Endothelial cell (in vitro differentiated cells): ENCODE measurements around the gene NT5C2. TPM values are rescaled to one million over a fixed set of nuclear protein-coding genes. Genes with fewer than 3 reads are reported as not detected.

Experiments used
- DNase-seq: peaks from one replicate; pipeline ENCODE4 v3.0.0; 2021; ENCODE audit warnings: low spot score
- H3K27ac Mint-ChIP-seq: one replicate; pipeline ENCODE4 v1.8.0; 2021; ENCODE audit warnings: mixed read lengths, inconsistent platforms; ENCODE audit not compliant: unreplicated experiment
- H3K27me3 Mint-ChIP-seq: one replicate; pipeline ENCODE4 v1.8.0; 2021; ENCODE audit warnings: mild to moderate bottlenecking, moderate library complexity, mixed read lengths, inconsistent platforms; ENCODE audit not compliant: unreplicated experiment
- H3K36me3 Mint-ChIP-seq: one replicate; pipeline ENCODE4 v1.8.0; 2021; ENCODE audit warnings: mild to moderate bottlenecking, low read depth, mixed read lengths, inconsistent platforms; ENCODE audit not compliant: unreplicated experiment
- H3K4me1 Mint-ChIP-seq: one replicate; pipeline ENCODE4 v1.8.0; 2021; ENCODE audit warnings: mild to moderate bottlenecking, mixed read lengths, inconsistent platforms; ENCODE audit not compliant: unreplicated experiment
- H3K4me3 Mint-ChIP-seq: one replicate; pipeline ENCODE4 v1.8.0; 2021; ENCODE audit warnings: mild to moderate bottlenecking, mixed read lengths, inconsistent platforms; ENCODE audit not compliant: unreplicated experiment
- H3K9me3 Mint-ChIP-seq: one replicate; pipeline ENCODE4 v1.8.0; 2021; ENCODE audit warnings: mixed read lengths, inconsistent platforms; ENCODE audit not compliant: unreplicated experiment
- total RNA-seq: library from RNA; stranded (reverse); fragmentation: NEBNext Ultra II Directional; extraction: Animal tissue kit (Norgen Biotek cat#: 25700); gene quantifications from one replicate; pipeline ENCODE4 v1.2.1, GENCODE V29; 2021; ENCODE audit not compliant: unreplicated experiment
- TF ChIP-seq, protein P1 (sequence below): fragments of 200-600 bp; sonication (generic); IDR thresholded peaks from one replicate; pipeline ENCODE4 v1.5.0; 2021; ENCODE audit warnings: antibody characterized with exemption; ENCODE audit not compliant: unreplicated experiment

The NT5C2 gene
- total RNA-seq, 1 donor from 2014 or later = 88.2 TPM

DNA sequence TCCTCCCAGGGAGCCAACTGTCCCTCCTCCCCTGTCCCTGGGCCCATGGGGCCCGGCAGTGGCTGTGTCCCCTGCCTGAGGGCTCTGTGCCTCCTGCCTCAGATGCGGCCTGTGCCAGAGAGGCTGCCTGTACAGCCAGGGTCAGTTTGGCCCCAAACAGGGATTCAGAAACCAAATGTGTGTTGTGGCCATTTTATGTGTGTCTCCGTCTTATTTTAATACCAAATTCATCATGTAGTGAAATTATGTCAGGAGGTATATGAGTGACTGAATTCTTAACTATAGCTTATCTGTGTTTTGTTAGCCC, 114.8 kb downstream of the NT5C2 start:
- Mint-ChIP-seq H3K9me3 (no peaks in the 10 kb centered on the region), H3K27me3 (peaks cover 4% of the 10 kb centered on the region), H3K27ac (peak overlapping the region; percentile 2), H3K4me1 (no peaks in the 10 kb centered on the region), H3K4me3 (no peak overlapping the region), H3K36me3 (peaks cover 7% of the 10 kb centered on the region)
- DNase-seq = no peak
- TF ChIP-seq, protein P1, sequence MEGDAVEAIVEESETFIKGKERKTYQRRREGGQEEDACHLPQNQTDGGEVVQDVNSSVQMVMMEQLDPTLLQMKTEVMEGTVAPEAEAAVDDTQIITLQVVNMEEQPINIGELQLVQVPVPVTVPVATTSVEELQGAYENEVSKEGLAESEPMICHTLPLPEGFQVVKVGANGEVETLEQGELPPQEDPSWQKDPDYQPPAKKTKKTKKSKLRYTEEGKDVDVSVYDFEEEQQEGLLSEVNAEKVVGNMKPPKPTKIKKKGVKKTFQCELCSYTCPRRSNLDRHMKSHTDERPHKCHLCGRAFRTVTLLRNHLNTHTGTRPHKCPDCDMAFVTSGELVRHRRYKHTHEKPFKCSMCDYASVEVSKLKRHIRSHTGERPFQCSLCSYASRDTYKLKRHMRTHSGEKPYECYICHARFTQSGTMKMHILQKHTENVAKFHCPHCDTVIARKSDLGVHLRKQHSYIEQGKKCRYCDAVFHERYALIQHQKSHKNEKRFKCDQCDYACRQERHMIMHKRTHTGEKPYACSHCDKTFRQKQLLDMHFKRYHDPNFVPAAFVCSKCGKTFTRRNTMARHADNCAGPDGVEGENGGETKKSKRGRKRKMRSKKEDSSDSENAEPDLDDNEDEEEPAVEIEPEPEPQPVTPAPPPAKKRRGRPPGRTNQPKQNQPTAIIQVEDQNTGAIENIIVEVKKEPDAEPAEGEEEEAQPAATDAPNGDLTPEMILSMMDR = no peak

DNA sequence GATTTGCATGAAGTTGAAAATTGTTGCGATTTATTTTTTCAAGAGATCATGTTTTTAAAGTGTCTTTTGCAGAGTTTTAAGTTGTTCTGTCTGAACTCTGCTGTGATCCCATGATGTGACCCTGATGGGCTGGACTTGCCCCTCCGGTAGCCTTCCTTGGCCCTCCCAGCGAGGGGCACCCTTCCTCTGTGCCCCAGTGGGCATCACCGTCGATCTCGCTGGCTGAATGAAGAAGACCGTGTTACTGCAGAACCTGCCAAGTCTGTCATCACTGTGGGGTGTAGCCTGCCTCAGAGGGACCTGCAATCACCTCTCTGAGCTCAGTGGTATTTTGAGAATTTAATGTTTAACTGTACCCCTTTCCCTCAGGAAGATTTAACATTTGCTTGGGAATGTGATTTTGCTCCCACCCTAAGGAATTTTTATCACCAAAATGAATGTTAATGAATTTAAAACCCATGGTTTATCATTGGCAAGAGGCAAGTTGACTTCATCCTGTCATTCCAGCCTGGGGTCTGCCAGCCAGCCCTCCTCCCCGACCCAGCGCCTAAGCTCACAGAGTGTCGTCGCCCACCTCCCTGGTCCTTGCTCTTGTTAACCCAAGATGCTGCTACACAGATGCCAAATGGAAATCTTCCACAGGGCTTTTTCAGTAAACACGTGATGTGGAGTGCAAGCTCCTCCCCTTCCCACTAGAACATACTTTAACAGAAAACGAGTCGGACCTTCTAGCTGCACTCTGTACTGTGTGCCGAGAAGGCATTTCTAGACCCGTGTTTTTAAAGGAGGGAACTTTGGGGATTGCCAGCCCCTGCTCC, 115.4 kb downstream of the NT5C2 start:
- DNase-seq = no peak
- Mint-ChIP-seq H3K27me3 (peaks cover 4% of the 10 kb centered on the region), H3K36me3 (peaks cover 7% of the 10 kb centered on the region), H3K4me1 (no peaks in the 10 kb centered on the region), H3K4me3 (no peak overlapping the region), H3K9me3 (no peaks in the 10 kb centered on the region), H3K27ac (no peak overlapping the region)
- TF ChIP-seq, protein P1 = no peak

DNA sequence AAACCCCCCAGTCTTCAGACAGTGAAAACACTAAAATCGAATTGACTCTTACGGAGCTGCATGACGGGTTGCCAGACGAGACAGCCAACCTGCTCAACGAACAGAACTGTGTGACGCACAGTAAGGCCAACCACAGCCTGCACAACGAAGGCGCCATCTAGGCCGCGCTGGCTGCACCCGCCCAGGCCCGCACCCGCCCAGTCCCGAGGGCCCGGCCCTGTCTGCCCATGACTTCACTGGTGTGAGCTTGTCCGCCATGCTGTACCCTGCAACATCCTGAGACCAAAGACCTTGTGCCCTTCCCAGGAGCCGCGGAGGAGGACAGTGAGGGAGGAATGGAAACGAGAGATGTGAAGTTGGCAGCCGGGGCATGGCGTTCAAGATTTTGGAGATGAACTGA, 116.1 kb downstream of the NT5C2 start:
- Mint-ChIP-seq H3K27me3 (peaks cover 4% of the 10 kb centered on the region), H3K36me3 (peaks cover 7% of the 10 kb centered on the region), H3K9me3 (no peaks in the 10 kb centered on the region), H3K4me1 (no peaks in the 10 kb centered on the region), H3K4me3 (no peak overlapping the region), H3K27ac (no peak overlapping the region)
- DNase-seq = no peak
- TF ChIP-seq, protein P1 = no peak

DNA sequence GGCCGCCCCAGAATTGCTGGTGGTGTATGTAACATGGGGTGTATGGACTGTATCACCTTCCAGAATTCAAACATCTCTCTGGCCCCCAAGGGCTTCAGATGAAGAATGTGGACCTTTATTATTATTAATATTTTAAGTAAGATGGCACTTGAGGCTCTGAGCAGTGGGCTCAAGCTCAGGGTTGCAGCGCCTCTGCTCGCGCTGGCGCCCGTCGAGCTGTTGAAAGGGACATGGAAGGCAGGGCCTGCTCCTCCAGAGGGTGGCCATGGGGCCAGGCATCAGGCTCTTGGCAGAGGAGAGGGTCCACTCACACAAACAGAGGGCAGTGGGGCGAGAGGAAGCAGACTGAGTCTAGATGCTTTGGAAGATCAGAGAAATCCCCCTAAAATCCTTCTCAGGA, 120.2 kb downstream of the NT5C2 start:
- Mint-ChIP-seq H3K27ac (no peak overlapping the region), H3K4me1 (no peaks in the 10 kb centered on the region), H3K36me3 (peaks cover 6% of the 10 kb centered on the region), H3K27me3 (peaks cover 4% of the 10 kb centered on the region), H3K4me3 (no peak overlapping the region), H3K9me3 (no peaks in the 10 kb centered on the region)
- no peak for DNase-seq
- TF ChIP-seq, protein P1 = no peak

DNA sequence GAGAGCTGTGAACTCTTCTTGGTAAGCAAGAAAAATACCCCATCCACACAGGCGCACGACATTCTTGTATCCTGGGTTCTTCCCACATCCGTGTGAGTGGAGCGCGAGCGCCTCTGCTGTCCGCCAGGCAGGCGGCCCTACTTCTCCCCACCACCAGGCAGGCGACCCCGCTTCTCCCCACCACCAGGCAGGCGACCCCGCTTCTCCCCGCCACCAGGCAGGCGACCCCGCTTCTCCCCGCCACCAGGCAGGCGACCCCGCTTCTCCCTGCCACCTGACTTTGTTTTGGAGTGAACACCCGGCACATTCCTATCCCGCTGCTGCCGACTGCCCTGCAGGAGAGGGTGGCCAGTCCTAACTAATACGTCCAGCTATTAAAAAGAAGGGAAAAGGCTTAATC, 120.8 kb downstream of the NT5C2 start:
- TF ChIP-seq, protein P1 = no peak
- H3K9me3 Mint-ChIP-seq = no peaks in the 10 kb centered on the region
- no peaks in the 10 kb centered on the region for H3K36me3 Mint-ChIP-seq
- H3K4me3 Mint-ChIP-seq = no peak overlapping the region
- DNase-seq = no peak
- H3K27me3 Mint-ChIP-seq = peaks cover 4% of the 10 kb centered on the region
- no peak overlapping the region for H3K27ac Mint-ChIP-seq
- H3K4me1 Mint-ChIP-seq = no peaks in the 10 kb centered on the region
